Esophagus mucosa (tissue), 1 donor: ENCODE measurements around the gene GLT1D1. TPM values are rescaled to one million over a fixed set of nuclear protein-coding genes. Genes with fewer than 3 reads are reported as not detected.

Source experiments
- ATAC-seq: fragments of 200-7000 bp; cut with Tn5 transposase; one replicate; pipeline ENCODE4 v1.9.1; 2020
- total RNA-seq: library from RNA; stranded (reverse); gene quantifications from one replicate; pipeline ENCODE4 v1.2.4, GENCODE V29; 2023
- donor health status: DM: yes; HTN: yes; CAD: no.

The GLT1D1 gene
- total RNA-seq, 1 donor from 2014 or later = 0.64 TPM

- no peak for ATAC-seq
These were observed 156.8 kb downstream of the GLT1D1 start for GRCh38 chr12:129009833-129010622.

DNA sequence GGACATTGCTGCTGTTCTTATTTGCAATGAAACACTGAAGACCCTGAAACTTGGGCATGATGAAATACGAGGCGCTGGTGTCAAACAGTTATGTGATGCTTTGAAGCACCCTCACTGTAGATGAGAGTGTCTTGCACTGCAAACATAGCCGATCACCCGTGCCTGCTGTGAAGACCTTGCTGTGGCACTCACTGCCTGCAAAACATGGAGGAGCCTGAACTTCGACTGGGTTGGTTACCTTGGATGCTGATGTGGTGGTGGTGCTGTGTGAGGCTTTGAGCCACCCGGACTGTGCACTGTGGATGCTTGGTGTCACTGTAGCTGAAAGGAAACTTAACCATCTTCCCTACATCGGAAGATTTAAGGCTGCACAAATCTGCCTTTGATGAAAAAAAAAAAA is 162.9 kb downstream of the GLT1D1 start:
- no peak for ATAC-seq

DNA sequence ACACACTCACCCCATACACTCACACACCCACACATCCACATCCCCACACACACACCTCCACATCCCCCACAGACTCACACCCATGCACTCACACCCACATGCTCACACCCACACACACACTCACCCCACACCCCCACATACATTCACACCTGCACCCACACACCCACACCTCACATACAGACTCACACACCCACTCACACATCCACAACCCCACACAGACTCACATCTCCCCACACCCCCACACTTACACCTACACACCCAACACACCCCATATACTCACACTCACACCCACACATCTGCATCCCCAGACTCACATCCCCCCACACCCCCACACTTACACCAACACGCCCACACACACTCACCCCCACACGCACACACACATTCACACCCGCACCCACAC is 171.8 kb downstream of the GLT1D1 start:
- ATAC-seq = no peak

- ATAC-seq = no peak
These were observed 175.6 kb downstream of the GLT1D1 start for GRCh38 chr12:129028844-129029243.

Other genes starting within 250 kb of the GLT1D1 start
- gene SLC15A4, start 29.5 kb upstream of the GLT1D1 start, total RNA-seq = 12.8 TPM